SK-N-SH (cell line): ENCODE measurements around the gene ARHGAP23. TPM values are rescaled to one million over a fixed set of nuclear protein-coding genes. Genes with fewer than 3 reads are reported as not detected.

Experiments
- CTCF ChIA-PET: fragments of 300-600, 350-600 bp; formaldehyde crosslinking; extraction: SDS; loops from one replicate; lab custom pipeline; 2021; lab: Yijun Ruan, JAX
- POLR2A ChIA-PET: fragments of 350-600 bp; sonication (Branson Sonifier 250); formaldehyde crosslinking; extraction: SDS; loops from one replicate; lab custom pipeline; 2020; ENCODE audit warnings: antibody characterized with exemption, inconsistent platforms; lab: Yijun Ruan, JAX
- DNase-seq: peaks from one replicate; pipeline ENCODE4 v3.0.0; 2012
- H2AFZ ChIP-seq: fragments of 200-600 bp; sonication (generic); 2 replicates; pipeline ENCODE4 v1.8.1; 2016; ENCODE audit warnings: antibody characterized with exemption, mild to moderate bottlenecking, low read depth
- H3F3A ChIP-seq: fragments of 200-600 bp; sonication (generic); replicated peaks from 2 replicates; pipeline ENCODE3; 2016; ENCODE audit warnings: antibody characterized with exemption, mild to moderate bottlenecking; ENCODE audit not compliant: insufficient read depth
- H3K27ac ChIP-seq, 2 experiments: fragments of 200-500 bp in 1 of 2; fragments of 200-600 bp in 1 of 2; sonication (Bioruptor generic) in 1 of 2; sonication (generic), shearing (Covaris generic) in 1 of 2; 2 replicates each; pipeline versions ENCODE4 v1.5.1 to v1.6.1; 2014 to 2016; ENCODE audit warnings: low read depth in 2 of 2, inconsistent platforms in 1 of 2, low read length in 1 of 2, mild to moderate bottlenecking in 1 of 2, mixed read lengths in 1 of 2
- H3K27me3 ChIP-seq: fragments of 200-600 bp; sonication (generic), shearing (Covaris generic); 2 replicates; pipeline ENCODE4 v1.6.1; 2016; ENCODE audit warnings: mixed run types; ENCODE audit not compliant: insufficient read depth
- H3K36me3 ChIP-seq, 2 experiments: fragments of 200-500 bp in 1 of 2; fragments of 200-600 bp in 1 of 2; sonication (Bioruptor generic) in 1 of 2; sonication (generic) in 1 of 2; replicated peaks in 1 of 2; 2 replicates each; pipeline versions ENCODE3 to v1.5.1; 2014 to 2016; ENCODE audit warnings: low read length in 1 of 2, mild to moderate bottlenecking in 1 of 2; ENCODE audit not compliant: insufficient read depth in 2 of 2, control insufficient read depth in 1 of 2
- H3K4me1 ChIP-seq, 2 experiments: fragments of 200-500 bp in 1 of 2; fragments of 200-600 bp in 1 of 2; sonication (Bioruptor generic) in 1 of 2; sonication (generic), shearing (Covaris generic) in 1 of 2; 2 replicates each; pipeline versions ENCODE4 v1.5.1 to v1.6.1; 2014 to 2016; ENCODE audit warnings: low read depth in 1 of 2, low read length in 1 of 2, mixed run types in 1 of 2; ENCODE audit not compliant: insufficient read depth in 2 of 2, control insufficient read depth in 1 of 2
- H3K4me2 ChIP-seq: fragments of 200-600 bp; sonication (generic), shearing (Covaris generic); 2 replicates; pipeline ENCODE4 v1.6.1; 2017; ENCODE audit warnings: mixed run types
- H3K4me3 ChIP-seq, 2 experiments: fragments of 200-500 bp in 1 of 2; fragments of 200-600 bp in 1 of 2; sonication (Bioruptor generic) in 1 of 2; sonication (generic), shearing (Covaris generic) in 1 of 2; 2 replicates each; pipeline versions ENCODE4 v1.5.1 to v1.8.1; 2014 to 2016; ENCODE audit warnings: low read depth in 2 of 2, inconsistent platforms in 1 of 2, low read length in 1 of 2, mild to moderate bottlenecking in 1 of 2, mixed read lengths in 1 of 2, moderate library complexity in 1 of 2
- H3K79me2 ChIP-seq: fragments of 200-600 bp; sonication (generic); 2 replicates; pipeline ENCODE4 v1.8.1; 2017; ENCODE audit warnings: mild to moderate bottlenecking; ENCODE audit not compliant: insufficient read depth
- H3K9ac ChIP-seq: fragments of 200-600 bp; sonication (generic); 2 replicates; pipeline ENCODE4 v1.6.1; 2017; ENCODE audit warnings: mixed run types
- H3K9me2 ChIP-seq: fragments of 200-600 bp; sonication (generic); 2 replicates; pipeline ENCODE4 v1.6.1; 2017; ENCODE audit warnings: mixed run types
- H3K9me3 ChIP-seq: fragments of 200-600 bp; sonication (generic); 2 replicates; pipeline ENCODE4 v1.6.1; 2017; ENCODE audit warnings: mixed run types, mild to moderate bottlenecking, moderate library complexity
- H4K20me1 ChIP-seq: fragments of 200-600 bp; sonication (generic); 2 replicates; pipeline ENCODE4 v1.6.1; 2017; ENCODE audit warnings: mild to moderate bottlenecking, mixed run types; ENCODE audit not compliant: insufficient read depth
- CHD2 ChIP-seq: fragments of 150-350 bp; IDR thresholded peaks from 2 replicates; pipeline ENCODE4 v1.6.1; 2018; ENCODE audit warnings: low read length; ENCODE audit not compliant: partially characterized antibody
- CTCF ChIP-seq: fragments of 200-600 bp; sonication (generic); IDR thresholded peaks from 2 replicates; pipeline ENCODE4 v1.6.1; 2017; ENCODE audit warnings: antibody characterized with exemption, mild to moderate bottlenecking, moderate library complexity
- ELF1 ChIP-seq: IDR thresholded peaks from 2 replicates; pipeline ENCODE4 v1.4.0; 2012
- EZH2phosphoT487 ChIP-seq: fragments of 200-600 bp; sonication (generic); IDR thresholded peaks from 2 replicates; pipeline ENCODE4 v1.6.1; 2017; ENCODE audit warnings: low read depth, mixed run types, mild to moderate bottlenecking, antibody characterized with exemption, moderate library complexity, borderline replicate concordance
- GATA2 ChIP-seq: sonication (generic); formaldehyde crosslinking; IDR thresholded peaks from 2 replicates; pipeline ENCODE4 v1.5.0; 2020; ENCODE audit warnings: mild to moderate bottlenecking, missing genetic modification reagents
- JUND ChIP-seq: IDR thresholded peaks from 2 replicates; pipeline ENCODE4 v1.4.0; 2012
- NFIC ChIP-seq: IDR thresholded peaks from 2 replicates; pipeline ENCODE4 v1.4.0; 2012; ENCODE audit warnings: borderline replicate concordance
- NRF1 ChIP-seq: IDR thresholded peaks from 2 replicates; pipeline ENCODE4 v1.6.1; 2012; ENCODE audit warnings: low read depth, mild to moderate bottlenecking, low read length
- POLR2AphosphoS5 ChIP-seq: IDR thresholded peaks from 2 replicates; pipeline ENCODE4 v1.6.1; 2012; ENCODE audit warnings: low read depth, low read length
- RAD21 ChIP-seq: IDR thresholded peaks from 2 replicates; pipeline ENCODE4 v1.6.1; 2012; ENCODE audit warnings: mild to moderate bottlenecking, low read length
- RCOR1 ChIP-seq: fragments of 150-350 bp; IDR thresholded peaks from 2 replicates; pipeline ENCODE4 v1.6.1; 2017; ENCODE audit warnings: antibody characterized with exemption, low read length
- REST ChIP-seq: IDR thresholded peaks from 2 replicates; pipeline ENCODE4 v1.6.1; 2012; ENCODE audit warnings: mild to moderate bottlenecking, low read depth, low read length, moderate library complexity
- RFX5 ChIP-seq: IDR thresholded peaks from 2 replicates; pipeline ENCODE4 v1.6.1; 2012; ENCODE audit warnings: mild to moderate bottlenecking, improper control_type of control experiment, low read length
- SIN3A ChIP-seq: IDR thresholded peaks from 2 replicates; pipeline ENCODE4 v1.6.1; 2012; ENCODE audit warnings: low read depth, mild to moderate bottlenecking, low read length, moderate library complexity, borderline replicate concordance
- TAF1 ChIP-seq: IDR thresholded peaks from 2 replicates; pipeline ENCODE4 v1.6.1; 2012; ENCODE audit warnings: low read depth, mild to moderate bottlenecking, low read length, moderate library complexity, borderline replicate concordance
- TCF12 ChIP-seq: IDR thresholded peaks from 2 replicates; pipeline ENCODE4 v1.4.0; 2012
- USF2 ChIP-seq: fragments of 150-350 bp; IDR thresholded peaks from 2 replicates; pipeline ENCODE4 v1.6.1; 2017; ENCODE audit warnings: antibody characterized with exemption, low read length, low read depth, borderline replicate concordance
- YY1 ChIP-seq: IDR thresholded peaks from 2 replicates; pipeline ENCODE4 v1.4.0; 2012; ENCODE audit warnings: low read depth, mild to moderate bottlenecking
- WGBS: methylation state at CpG from one replicate; pipeline ENCODE4 v1.1.6; 2017; ENCODE audit warnings: low lambda C conversion rate; 5-methylcytosine and 5-hydroxymethylcytosine counted together
- polyA plus RNA-seq, 3 experiments: library from polyadenylated mRNA; depleted of rRNA; stranded (reverse); fragments of >200 nt; gene quantifications; 2 replicates each; pipeline ENCODE4 v1.2.3, GENCODE V29; 2012
- TF ChIP-seq, protein P1 (sequence below): fragments of 150-350 bp; IDR thresholded peaks from 2 replicates; pipeline ENCODE4 v1.6.1; 2016; ENCODE audit warnings: mild to moderate bottlenecking, low read depth, low read length
- TF ChIP-seq, protein P2 (sequence below): IDR thresholded peaks from 2 replicates; pipeline ENCODE4 v1.4.0; 2012; ENCODE audit warnings: low read depth, borderline replicate concordance

The ARHGAP23 gene
- polyA plus RNA-seq, 1 of the 3 experiments (the other 2 are of a cell fraction): 19.2 TPM

DNA sequence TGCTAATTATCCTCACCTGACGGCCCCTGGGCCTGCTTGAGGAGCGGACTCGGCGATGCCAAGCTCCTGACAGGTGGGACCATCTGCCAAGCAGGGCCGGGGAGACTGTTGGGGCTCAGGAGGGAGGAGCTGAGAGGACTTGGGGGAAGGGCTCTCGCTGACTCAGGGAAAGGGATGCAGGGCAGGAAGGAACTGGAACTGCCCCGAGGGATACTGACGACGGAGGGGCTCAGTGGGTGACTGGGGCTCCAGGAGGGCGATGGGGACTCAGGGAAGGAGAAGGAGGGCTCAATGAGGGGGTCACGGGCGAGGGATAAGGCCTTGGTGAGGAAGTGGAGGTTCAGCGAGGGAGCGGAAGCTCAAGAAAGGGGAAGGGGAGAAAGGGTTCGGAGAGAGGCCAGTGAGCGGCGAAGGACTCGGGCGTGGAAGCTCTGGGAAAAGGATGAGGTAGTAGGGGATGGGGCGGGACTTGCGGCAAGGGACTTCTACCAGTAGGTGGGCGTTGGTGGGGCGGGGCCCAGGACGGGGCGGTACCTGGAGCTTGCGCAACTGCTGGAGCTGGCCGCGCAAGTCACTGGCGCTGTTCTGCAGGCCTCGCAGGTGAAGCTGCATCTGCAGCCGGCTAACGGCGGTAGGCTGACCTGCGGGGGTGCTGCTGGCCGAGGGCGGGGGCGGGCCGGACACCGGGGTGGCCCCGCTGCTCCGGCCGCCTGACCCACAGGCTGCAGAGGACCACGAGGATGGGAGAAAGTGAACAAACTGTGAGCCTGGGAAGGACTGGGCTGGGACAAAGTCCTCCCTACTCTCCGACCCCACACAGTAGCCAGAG is 131.0 kb downstream of the ARHGAP23 start:
- H3K9me3 ChIP-seq: no peaks in the 10 kb centered on the region
- no peaks in the 10 kb centered on the region for H3K79me2 ChIP-seq
- peaks cover 0 to 26% of the 10 kb centered on the region in 2 experiments; a peak in 2 of 4 replicates for H3K4me1 ChIP-seq
- no peak overlapping the region for H3K4me2 ChIP-seq
- TF ChIP-seq TCF12 (no peak), POLR2AphosphoS5 (no peak), EZH2phosphoT487 (no peak), ELF1 (no peak), NRF1 (no peak), JUND (no peak), RFX5 (no peak), REST (no peak), RCOR1 (no peak), SIN3A (no peak), CHD2 (no peak), YY1 (no peak), NFIC (no peak), CTCF (no peak), USF2 (no peak), TAF1 (no peak), GATA2 (CRISPR knock-in tag) (no peak), RAD21 (no peak)
- TF ChIP-seq, protein P1, sequence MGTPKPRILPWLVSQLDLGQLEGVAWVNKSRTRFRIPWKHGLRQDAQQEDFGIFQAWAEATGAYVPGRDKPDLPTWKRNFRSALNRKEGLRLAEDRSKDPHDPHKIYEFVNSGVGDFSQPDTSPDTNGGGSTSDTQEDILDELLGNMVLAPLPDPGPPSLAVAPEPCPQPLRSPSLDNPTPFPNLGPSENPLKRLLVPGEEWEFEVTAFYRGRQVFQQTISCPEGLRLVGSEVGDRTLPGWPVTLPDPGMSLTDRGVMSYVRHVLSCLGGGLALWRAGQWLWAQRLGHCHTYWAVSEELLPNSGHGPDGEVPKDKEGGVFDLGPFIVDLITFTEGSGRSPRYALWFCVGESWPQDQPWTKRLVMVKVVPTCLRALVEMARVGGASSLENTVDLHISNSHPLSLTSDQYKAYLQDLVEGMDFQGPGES: no peak
- TF ChIP-seq, protein P2, sequence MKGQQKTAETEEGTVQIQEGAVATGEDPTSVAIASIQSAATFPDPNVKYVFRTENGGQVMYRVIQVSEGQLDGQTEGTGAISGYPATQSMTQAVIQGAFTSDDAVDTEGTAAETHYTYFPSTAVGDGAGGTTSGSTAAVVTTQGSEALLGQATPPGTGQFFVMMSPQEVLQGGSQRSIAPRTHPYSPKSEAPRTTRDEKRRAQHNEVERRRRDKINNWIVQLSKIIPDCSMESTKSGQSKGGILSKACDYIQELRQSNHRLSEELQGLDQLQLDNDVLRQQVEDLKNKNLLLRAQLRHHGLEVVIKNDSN: no peak
- H3K27me3 ChIP-seq: no peaks in the 10 kb centered on the region
- no peak overlapping the region for H3K27ac ChIP-seq
- no peak overlapping the region for H3K9ac ChIP-seq
- DNase-seq: no peak
- 80% methylated on average over 29 of the region's 44 CpGs for WGBS
- ChIA-PET CTCF (interaction anchor here (0.7 to 7.2 kb wide), 18 partner anchors 9 to 114 kb away, joined by 3 to 167 read pairs (median 17); partner anchors contain the start of genes EPOP and SRCIN1), POLR2A (interaction anchor here (0.8 to 1.4 kb wide), 3 partner anchors 10 to 31 kb away, joined by 3 to 4 read pairs (median 3); no protein-coding TSS in a partner anchor)
- H3K4me3 ChIP-seq: no peak overlapping the region
- no peaks in the 10 kb centered on the region for H3K9me2 ChIP-seq
- H4K20me1 ChIP-seq: no peaks in the 10 kb centered on the region
- peaks cover 6% of the 10 kb centered on the region for H3F3A ChIP-seq
- no peaks in the 10 kb centered on the region for H3K36me3 ChIP-seq
- H2AFZ ChIP-seq: no peak overlapping the region
